K562 (cell line): Measurements from ENCODE around the gene POLD2. TPM values are rescaled to one million over a fixed set of nuclear protein-coding genes. Genes with fewer than 3 reads are reported as not detected.

ENCODE experiments used
- ARID1B ChIP-seq: fragments of 450-650 bp; IDR thresholded peaks from 2 replicates; pipeline ENCODE4 v1.6.1; 2016; ENCODE audit warnings: antibody characterized with exemption, mild to moderate bottlenecking, inconsistent platforms
- CBFA2T3 ChIP-seq: fragments of 450-650 bp; IDR thresholded peaks from 2 replicates; pipeline ENCODE4 v1.6.1; 2017
- CREB5 ChIP-seq: fragments of 250-450 bp; sonication (Bioruptor Pico); IDR thresholded peaks from 2 replicates; pipeline ENCODE4 v1.5.0; 2020; ENCODE audit warnings: mild to moderate bottlenecking
- KDM2B ChIP-seq: fragments of 250-450 bp; sonication (Bioruptor Pico); IDR thresholded peaks from 2 replicates; pipeline ENCODE4 v1.8.0; 2021; ENCODE audit warnings: mild to moderate bottlenecking, moderate library complexity
- LCOR ChIP-seq: sonication (generic); formaldehyde crosslinking; IDR thresholded peaks from 2 replicates; pipeline ENCODE4 v1.8.0; 2022; ENCODE audit warnings: mild to moderate bottlenecking, missing genetic modification reagents
- PRDM10 ChIP-seq: fragments of 450-650 bp; IDR thresholded peaks from 2 replicates; pipeline ENCODE4 v1.6.1; 2018; ENCODE audit not compliant: partially characterized antibody
- RREB1 ChIP-seq: fragments of 250-450 bp; sonication (Bioruptor Pico); IDR thresholded peaks from 2 replicates; pipeline ENCODE4 v1.4.0; 2020
- SLC30A9 ChIP-seq: fragments of 250-450 bp; sonication (Bioruptor Pico); IDR thresholded peaks from 2 replicates; pipeline ENCODE4 v1.8.0; 2022; ENCODE audit warnings: mild to moderate bottlenecking, moderate library complexity
- SMC3 ChIP-seq: conservative IDR thresholded peaks from 2 replicates; pipeline ENCODE4 v1.6.1; 2011; ENCODE audit warnings: low read depth, low read length, improper control_type of control experiment; ENCODE audit not compliant: insufficient read depth
- ZNF174 ChIP-seq: fragments of 250-450 bp; sonication (Bioruptor Pico); IDR thresholded peaks from 2 replicates; pipeline ENCODE4 v1.4.0; 2020; ENCODE audit warnings: mild to moderate bottlenecking
- ZNF184 ChIP-seq: sonication (generic); formaldehyde crosslinking; IDR thresholded peaks from 2 replicates; pipeline ENCODE4 v1.5.0; 2020; ENCODE audit warnings: missing genetic modification reagents
- ZNF23 ChIP-seq: fragments of 250-450 bp; sonication (Bioruptor Pico); IDR thresholded peaks from 2 replicates; pipeline ENCODE4 v1.4.0; 2020; ENCODE audit warnings: mild to moderate bottlenecking
- polyA plus RNA-seq, 8 experiments: library from polyadenylated mRNA; depleted of rRNA in 4 of 8; stranded (reverse) in 5 of 8; unstranded in 3 of 8; fragments of >200 nt; fragmentation: Nextera tagmentation in 2 of 8; fragmentation: Illumina TruSeq in 1 of 8; extraction: Ambion mirVana in 2 of 8; extraction: Trizol in 1 of 8; gene quantifications; 2 replicates each; pipeline versions ENCODE4 v1.2.1 to v1.2.3, GENCODE V29; 2011 to 2014; ENCODE audit warnings: inconsistent platforms in 1 of 8, missing spikeins in 1 of 8
- total RNA-seq, 7 experiments: library from RNA; depleted of rRNA in 6 of 7; stranded (reverse); fragments of >200 nt in 6 of 7; fragmentation: Illumina TruSeq in 2 of 7; extraction: Trizol in 2 of 7; gene quantifications; 2 replicates each; pipeline versions ENCODE4 v1.2.1 to v1.2.3, GENCODE V29; 2011 to 2021; ENCODE audit warnings: low replicate concordance in 1 of 7

Gene POLD2
- total and polyA plus RNA-seq, 9 of the 15 experiments (the other 6 are each of a cell fraction or from before 2014, with no cell fraction given) = 29.7 to 259 (median 225) TPM

- TF ChIP-seq CREB5 (CRISPR knock-in tag) = no peak
- 0 out of 2 replicates have a peak, but pooled peaks have one; percentile 17 for TF ChIP-seq SMC3
- no peak for TF ChIP-seq ARID1B
- TF ChIP-seq SLC30A9 = no peak
- no peak for TF ChIP-seq ZNF23 (CRISPR knock-in tag)
- no peak for TF ChIP-seq PRDM10
- TF ChIP-seq ZNF174 = no peak
- 0 out of 2 replicates have a peak, but pooled peaks have one; percentile 62 for TF ChIP-seq LCOR
- TF ChIP-seq CBFA2T3 = no peak
- no peak for TF ChIP-seq ZNF184
- peak; percentile 8; the same call in 1 of the 2 replicates for TF ChIP-seq KDM2B (CRISPR knock-in tag)
- TF ChIP-seq RREB1 = no peak
Measured at GRCh38 chr7:44123190-44124003, at the start of gene POLD2 (continued).
